GM12878 (cell line): ENCODE results near the gene RBM18. TPM values are rescaled to one million over a fixed set of nuclear protein-coding genes. Genes with fewer than 3 reads are reported as not detected.
A peak's percentile ranks its signal among the peaks of the same experiment; 100 is the strongest.

Source experiments
- ELK1 ChIP-seq: IDR thresholded peaks from 2 replicates; pipeline ENCODE4 v1.6.1; 2012; ENCODE audit warnings: low read depth, low read length, improper control_type of control experiment
- KLF5 ChIP-seq: fragments of 450-650 bp; IDR thresholded peaks from 2 replicates; pipeline ENCODE4 v1.6.1; 2014; ENCODE audit warnings: mild to moderate bottlenecking; ENCODE audit not compliant: partially characterized antibody
- MXI1 ChIP-seq: fragments of 150-350 bp; IDR thresholded peaks from 2 replicates; pipeline ENCODE4 v1.6.1; 2011; ENCODE audit warnings: low read depth, mild to moderate bottlenecking, inconsistent platforms, low read length, improper control_type of control experiment
- RAD21 ChIP-seq: IDR thresholded peaks from 2 replicates; pipeline ENCODE4 v1.6.1; 2011; ENCODE audit warnings: mild to moderate bottlenecking, low read depth, low read length, moderate library complexity; ENCODE audit not compliant: insufficient read depth
- SIN3A ChIP-seq: IDR thresholded peaks from 2 replicates; pipeline ENCODE4 v1.6.1; 2012; ENCODE audit warnings: low read depth, low read length, improper control_type of control experiment
- polyA plus RNA-seq, 11 experiments: library from polyadenylated mRNA; depleted of rRNA in 4 of 11; unstranded in 6 of 11; stranded (reverse) in 5 of 11; fragments of >200 nt; fragmentation: Nextera tagmentation in 4 of 11; fragmentation: Illumina TruSeq in 1 of 11; extraction: Ambion mirVana in 4 of 11; extraction: Trizol in 1 of 11; gene quantifications; 1 replicate in 1 of 11; 2 replicates in 10 of 11; pipeline versions ENCODE4 v1.2.1 to v1.2.3, GENCODE V29; 2011 to 2016; ENCODE audit warnings: inconsistent platforms in 2 of 11, missing spikeins in 2 of 11, low read depth in 1 of 11
- total RNA-seq, 4 experiments: library from RNA; depleted of rRNA in 3 of 4; stranded (reverse); fragments of >200 nt in 3 of 4; fragmentation: Illumina TruSeq in 1 of 4; extraction: Trizol in 1 of 4; gene quantifications; 2 replicates each; pipeline versions ENCODE4 v1.2.1 to v1.2.3, GENCODE V29; 2013 to 2021
- TF ChIP-seq, protein P1 (sequence below): IDR thresholded peaks from 2 replicates; pipeline ENCODE4 v1.6.1; 2011; ENCODE audit warnings: low read depth, low read length, improper control_type of control experiment, borderline replicate concordance
- TF ChIP-seq, protein P2 (sequence below), 3 experiments: IDR thresholded peaks in 2 of 3; conservative IDR thresholded peaks in 1 of 3; 2 replicates each; pipeline ENCODE4 v1.5.1; 2011; ENCODE audit warnings: low read depth in 3 of 3, low read length in 3 of 3, mild to moderate bottlenecking in 3 of 3, control low read depth in 2 of 3, moderate library complexity in 2 of 3, inconsistent platforms in 1 of 3, mixed read lengths in 1 of 3; ENCODE audit not compliant: control insufficient read depth in 2 of 3, insufficient read depth in 1 of 3; ENCODE audit errors: extremely low read depth in 1 of 3
- TF ChIP-seq, protein P3 (sequence below): fragments of 450-650 bp; IDR thresholded peaks from 2 replicates; pipeline ENCODE4 v1.6.1; 2017; ENCODE audit warnings: mild to moderate bottlenecking, moderate library complexity

RBM18 gene
- total and polyA plus RNA-seq, 10 of the 15 experiments (the other 5 are each of a cell fraction or from before 2014, with no cell fraction given): 6.4 to 46.8 (median 30.4) TPM

DNA sequence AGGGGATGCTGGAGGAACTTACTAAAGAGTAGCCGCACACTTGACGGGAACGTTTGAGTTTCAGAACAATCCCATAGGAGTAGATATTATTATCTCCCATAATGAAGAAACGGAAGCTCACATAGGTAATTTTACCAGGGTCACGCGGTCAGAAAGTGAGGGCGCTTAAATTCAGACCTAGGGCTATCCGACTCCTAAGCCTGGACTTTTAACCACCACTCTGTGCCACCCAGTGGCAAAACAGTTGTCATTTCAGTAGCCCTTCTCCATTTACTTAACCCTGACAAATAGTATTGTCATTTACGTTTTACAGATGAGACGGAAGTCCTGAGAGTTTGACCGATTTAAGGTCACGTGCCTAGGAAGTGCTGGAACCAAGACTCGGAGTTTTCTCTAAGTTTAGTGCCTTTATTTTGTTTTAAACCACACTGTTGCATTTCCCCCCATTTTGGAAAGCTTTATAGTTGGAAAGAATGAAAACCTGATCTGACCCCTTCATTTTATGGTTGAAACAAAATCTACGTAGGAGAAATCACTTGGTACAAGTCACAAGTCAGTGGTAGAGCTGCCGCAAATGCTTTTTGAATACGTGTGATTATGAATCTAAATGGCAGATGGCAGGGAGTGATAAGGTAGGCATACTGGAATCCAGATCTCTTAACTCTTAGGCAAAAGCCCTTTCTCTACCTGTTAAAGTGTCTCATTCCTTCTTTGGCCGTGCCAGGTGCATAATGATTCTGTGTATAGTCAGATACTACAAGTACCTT is 692 bp upstream of the RBM18 start (continued):
- TF ChIP-seq KLF5 (no peak), RAD21 (no peak), ELK1 (no peak), SIN3A (no peak; the same call in 1 of the 2 replicates), MXI1 (peak; percentile 48)
- TF ChIP-seq, protein P1, sequence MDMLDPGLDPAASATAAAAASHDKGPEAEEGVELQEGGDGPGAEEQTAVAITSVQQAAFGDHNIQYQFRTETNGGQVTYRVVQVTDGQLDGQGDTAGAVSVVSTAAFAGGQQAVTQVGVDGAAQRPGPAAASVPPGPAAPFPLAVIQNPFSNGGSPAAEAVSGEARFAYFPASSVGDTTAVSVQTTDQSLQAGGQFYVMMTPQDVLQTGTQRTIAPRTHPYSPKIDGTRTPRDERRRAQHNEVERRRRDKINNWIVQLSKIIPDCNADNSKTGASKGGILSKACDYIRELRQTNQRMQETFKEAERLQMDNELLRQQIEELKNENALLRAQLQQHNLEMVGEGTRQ: peak; percentile 83
- TF ChIP-seq, protein P2, sequence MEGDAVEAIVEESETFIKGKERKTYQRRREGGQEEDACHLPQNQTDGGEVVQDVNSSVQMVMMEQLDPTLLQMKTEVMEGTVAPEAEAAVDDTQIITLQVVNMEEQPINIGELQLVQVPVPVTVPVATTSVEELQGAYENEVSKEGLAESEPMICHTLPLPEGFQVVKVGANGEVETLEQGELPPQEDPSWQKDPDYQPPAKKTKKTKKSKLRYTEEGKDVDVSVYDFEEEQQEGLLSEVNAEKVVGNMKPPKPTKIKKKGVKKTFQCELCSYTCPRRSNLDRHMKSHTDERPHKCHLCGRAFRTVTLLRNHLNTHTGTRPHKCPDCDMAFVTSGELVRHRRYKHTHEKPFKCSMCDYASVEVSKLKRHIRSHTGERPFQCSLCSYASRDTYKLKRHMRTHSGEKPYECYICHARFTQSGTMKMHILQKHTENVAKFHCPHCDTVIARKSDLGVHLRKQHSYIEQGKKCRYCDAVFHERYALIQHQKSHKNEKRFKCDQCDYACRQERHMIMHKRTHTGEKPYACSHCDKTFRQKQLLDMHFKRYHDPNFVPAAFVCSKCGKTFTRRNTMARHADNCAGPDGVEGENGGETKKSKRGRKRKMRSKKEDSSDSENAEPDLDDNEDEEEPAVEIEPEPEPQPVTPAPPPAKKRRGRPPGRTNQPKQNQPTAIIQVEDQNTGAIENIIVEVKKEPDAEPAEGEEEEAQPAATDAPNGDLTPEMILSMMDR (IDR thresholded peaks at IDR 0.05 in 2 of 3, conservative IDR thresholded peaks at IDR 0.05 in 1 of 3; ENCODE audit: control insufficient read depth in 2 of 3, extremely low read depth in 1 of 3, insufficient read depth in 1 of 3, low read depth in 3 of 3, low read length in 3 of 3): peak in 2 of 3 experiments; percentile 1 to 3; a peak in 1 of 6 replicates
- TF ChIP-seq, protein P3, sequence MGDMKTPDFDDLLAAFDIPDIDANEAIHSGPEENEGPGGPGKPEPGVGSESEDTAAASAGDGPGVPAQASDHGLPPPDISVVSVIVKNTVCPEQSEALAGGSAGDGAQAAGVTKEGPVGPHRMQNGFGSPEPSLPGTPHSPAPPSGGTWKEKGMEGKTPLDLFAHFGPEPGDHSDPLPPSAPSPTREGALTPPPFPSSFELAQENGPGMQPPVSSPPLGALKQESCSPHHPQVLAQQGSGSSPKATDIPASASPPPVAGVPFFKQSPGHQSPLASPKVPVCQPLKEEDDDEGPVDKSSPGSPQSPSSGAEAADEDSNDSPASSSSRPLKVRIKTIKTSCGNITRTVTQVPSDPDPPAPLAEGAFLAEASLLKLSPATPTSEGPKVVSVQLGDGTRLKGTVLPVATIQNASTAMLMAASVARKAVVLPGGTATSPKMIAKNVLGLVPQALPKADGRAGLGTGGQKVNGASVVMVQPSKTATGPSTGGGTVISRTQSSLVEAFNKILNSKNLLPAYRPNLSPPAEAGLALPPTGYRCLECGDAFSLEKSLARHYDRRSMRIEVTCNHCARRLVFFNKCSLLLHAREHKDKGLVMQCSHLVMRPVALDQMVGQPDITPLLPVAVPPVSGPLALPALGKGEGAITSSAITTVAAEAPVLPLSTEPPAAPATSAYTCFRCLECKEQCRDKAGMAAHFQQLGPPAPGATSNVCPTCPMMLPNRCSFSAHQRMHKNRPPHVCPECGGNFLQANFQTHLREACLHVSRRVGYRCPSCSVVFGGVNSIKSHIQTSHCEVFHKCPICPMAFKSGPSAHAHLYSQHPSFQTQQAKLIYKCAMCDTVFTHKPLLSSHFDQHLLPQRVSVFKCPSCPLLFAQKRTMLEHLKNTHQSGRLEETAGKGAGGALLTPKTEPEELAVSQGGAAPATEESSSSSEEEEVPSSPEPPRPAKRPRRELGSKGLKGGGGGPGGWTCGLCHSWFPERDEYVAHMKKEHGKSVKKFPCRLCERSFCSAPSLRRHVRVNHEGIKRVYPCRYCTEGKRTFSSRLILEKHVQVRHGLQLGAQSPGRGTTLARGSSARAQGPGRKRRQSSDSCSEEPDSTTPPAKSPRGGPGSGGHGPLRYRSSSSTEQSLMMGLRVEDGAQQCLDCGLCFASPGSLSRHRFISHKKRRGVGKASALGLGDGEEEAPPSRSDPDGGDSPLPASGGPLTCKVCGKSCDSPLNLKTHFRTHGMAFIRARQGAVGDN: peak; percentile 9; the same call in 1 of the 2 replicates
